Neural crest cell (in vitro differentiated cells): ENCODE results near the gene MINDY3. TPM values are rescaled to one million over a fixed set of nuclear protein-coding genes. Genes with fewer than 3 reads are reported as not detected.

ENCODE experiments used
- DNase-seq: peaks from one replicate; pipeline ENCODE4 v3.0.0; 2021; ENCODE audit warnings: low read depth, mixed read lengths, low spot score
- H3K27ac Mint-ChIP-seq: one replicate; pipeline ENCODE4 v1.8.0; 2021; ENCODE audit warnings: mild to moderate bottlenecking, mixed read lengths; ENCODE audit not compliant: unreplicated experiment
- H3K27me3 Mint-ChIP-seq: 2 replicates; pipeline ENCODE4 v1.8.0; 2021; ENCODE audit warnings: low read depth, mild to moderate bottlenecking, mixed read lengths
- H3K36me3 Mint-ChIP-seq: 2 replicates; pipeline ENCODE4 v1.8.0; 2021; ENCODE audit warnings: low read depth, mild to moderate bottlenecking, mixed read lengths
- H3K4me1 Mint-ChIP-seq: 2 replicates; pipeline ENCODE4 v1.8.0; 2021; ENCODE audit warnings: mixed read lengths
- H3K4me3 Mint-ChIP-seq: one replicate; pipeline ENCODE4 v1.8.0; 2021; ENCODE audit warnings: mild to moderate bottlenecking, mixed read lengths
- H3K9me3 Mint-ChIP-seq: 2 replicates; pipeline ENCODE4 v1.8.0; 2021; ENCODE audit warnings: mixed read lengths
- total RNA-seq: library from RNA; stranded (reverse); gene quantifications from 2 replicates; pipeline ENCODE4 v1.2.1, GENCODE V29; 2021
- TF ChIP-seq, protein P1 (sequence below): fragments of 200-600 bp; sonication (generic); conservative IDR thresholded peaks from 2 replicates; pipeline ENCODE4 v1.5.0; 2021; ENCODE audit warnings: antibody characterized with exemption, mild to moderate bottlenecking

The MINDY3 gene
- total RNA-seq, 1 donor from 2014 or later, result 22.9 TPM

GRCh38 chr10:15744217-15744865 is 116.0 kb downstream of the MINDY3 start:
- H3K4me1 Mint-ChIP-seq, result no peaks in the 10 kb centered on the region
- no peak overlapping the region for H3K4me3 Mint-ChIP-seq
- TF ChIP-seq, protein P1, sequence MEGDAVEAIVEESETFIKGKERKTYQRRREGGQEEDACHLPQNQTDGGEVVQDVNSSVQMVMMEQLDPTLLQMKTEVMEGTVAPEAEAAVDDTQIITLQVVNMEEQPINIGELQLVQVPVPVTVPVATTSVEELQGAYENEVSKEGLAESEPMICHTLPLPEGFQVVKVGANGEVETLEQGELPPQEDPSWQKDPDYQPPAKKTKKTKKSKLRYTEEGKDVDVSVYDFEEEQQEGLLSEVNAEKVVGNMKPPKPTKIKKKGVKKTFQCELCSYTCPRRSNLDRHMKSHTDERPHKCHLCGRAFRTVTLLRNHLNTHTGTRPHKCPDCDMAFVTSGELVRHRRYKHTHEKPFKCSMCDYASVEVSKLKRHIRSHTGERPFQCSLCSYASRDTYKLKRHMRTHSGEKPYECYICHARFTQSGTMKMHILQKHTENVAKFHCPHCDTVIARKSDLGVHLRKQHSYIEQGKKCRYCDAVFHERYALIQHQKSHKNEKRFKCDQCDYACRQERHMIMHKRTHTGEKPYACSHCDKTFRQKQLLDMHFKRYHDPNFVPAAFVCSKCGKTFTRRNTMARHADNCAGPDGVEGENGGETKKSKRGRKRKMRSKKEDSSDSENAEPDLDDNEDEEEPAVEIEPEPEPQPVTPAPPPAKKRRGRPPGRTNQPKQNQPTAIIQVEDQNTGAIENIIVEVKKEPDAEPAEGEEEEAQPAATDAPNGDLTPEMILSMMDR, result peak; percentile 67
- no peaks in the 10 kb centered on the region for H3K36me3 Mint-ChIP-seq
- no peak overlapping the region for H3K27ac Mint-ChIP-seq
- DNase-seq, result peak; percentile 54
- no peaks in the 10 kb centered on the region for H3K9me3 Mint-ChIP-seq
- H3K27me3 Mint-ChIP-seq, result peaks cover 12% of the 10 kb centered on the region

DNA sequence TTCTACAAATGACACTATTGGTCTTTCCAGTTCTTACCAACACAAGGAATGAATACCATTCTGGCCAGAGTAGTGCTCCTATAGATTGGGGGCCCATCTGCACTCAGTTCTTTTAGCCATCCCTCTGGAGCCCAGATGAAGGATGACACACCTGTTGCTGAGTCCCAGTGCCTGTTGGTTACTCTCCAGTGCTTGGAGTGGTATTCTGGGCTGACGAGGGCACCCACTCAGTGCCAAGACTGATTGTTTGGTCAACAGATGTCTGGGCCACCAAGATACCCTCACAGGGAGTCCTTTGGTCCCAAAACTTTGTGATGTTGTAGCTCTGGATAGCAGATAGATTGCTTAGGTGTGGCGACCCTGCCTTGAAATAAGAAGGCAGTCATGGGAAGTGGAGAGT is 116.9 kb downstream of the MINDY3 start:
- no peak overlapping the region for H3K27ac Mint-ChIP-seq

DNA sequence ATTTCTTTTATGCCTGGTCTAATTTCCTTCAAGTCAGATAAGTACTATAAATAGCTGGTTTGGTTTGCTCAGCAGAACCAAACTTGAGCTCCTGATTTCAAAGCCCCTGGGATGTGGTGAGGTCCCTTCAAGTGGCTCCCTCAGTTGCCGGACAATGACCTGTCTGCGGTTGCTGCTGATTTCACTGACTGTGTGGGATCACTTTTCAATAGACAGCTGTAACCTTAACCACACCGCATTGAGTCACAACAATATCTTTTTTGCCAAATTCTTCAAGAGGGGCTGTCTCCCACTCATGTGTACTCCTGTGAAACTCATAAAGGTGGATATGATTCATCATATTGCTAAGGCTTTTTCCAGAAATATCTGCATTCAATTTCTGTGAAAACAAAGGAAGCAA is 117.5 kb downstream of the MINDY3 start:
- DNase-seq, result no peak
- Mint-ChIP-seq H3K27me3 (peaks cover 10% of the 10 kb centered on the region), H3K4me1 (no peaks in the 10 kb centered on the region), H3K27ac (no peak overlapping the region), H3K4me3 (no peak overlapping the region), H3K36me3 (no peaks in the 10 kb centered on the region), H3K9me3 (no peaks in the 10 kb centered on the region)
- TF ChIP-seq, protein P1, result no peak

More for the DNA sequence above, 116.9 kb downstream of the MINDY3 start:
- Mint-ChIP-seq H3K36me3 (no peaks in the 10 kb centered on the region), H3K27me3 (peaks cover 12% of the 10 kb centered on the region), H3K9me3 (no peaks in the 10 kb centered on the region), H3K4me1 (no peaks in the 10 kb centered on the region), H3K4me3 (no peak overlapping the region)
- TF ChIP-seq, protein P1, result no peak
- DNase-seq, result no peak

DNA sequence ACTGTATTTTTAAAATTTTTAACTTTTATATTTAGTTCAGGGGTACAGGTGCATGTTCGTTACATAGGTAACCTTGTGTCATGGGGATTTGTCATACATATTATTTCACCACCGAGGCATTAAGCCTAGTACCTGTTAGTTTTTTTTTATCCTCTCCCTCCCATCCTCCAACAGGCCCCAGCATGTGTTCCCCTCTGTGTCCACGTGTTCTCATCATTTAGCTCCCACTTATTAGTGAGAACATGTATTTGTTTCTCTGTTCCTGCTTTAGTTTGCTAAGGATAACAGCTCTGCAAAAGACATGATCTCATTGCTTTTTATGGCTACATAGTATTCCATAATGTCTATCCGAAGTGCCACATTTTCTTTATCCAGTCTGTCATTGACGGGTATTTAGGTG is 118.2 kb downstream of the MINDY3 start:
- Mint-ChIP-seq H3K36me3 (peaks cover 2% of the 10 kb centered on the region), H3K4me3 (no peak overlapping the region), H3K27ac (no peak overlapping the region), H3K27me3 (peaks cover 7% of the 10 kb centered on the region), H3K9me3 (no peaks in the 10 kb centered on the region), H3K4me1 (no peaks in the 10 kb centered on the region)
- DNase-seq, result no peak
- TF ChIP-seq, protein P1, result no peak

DNA sequence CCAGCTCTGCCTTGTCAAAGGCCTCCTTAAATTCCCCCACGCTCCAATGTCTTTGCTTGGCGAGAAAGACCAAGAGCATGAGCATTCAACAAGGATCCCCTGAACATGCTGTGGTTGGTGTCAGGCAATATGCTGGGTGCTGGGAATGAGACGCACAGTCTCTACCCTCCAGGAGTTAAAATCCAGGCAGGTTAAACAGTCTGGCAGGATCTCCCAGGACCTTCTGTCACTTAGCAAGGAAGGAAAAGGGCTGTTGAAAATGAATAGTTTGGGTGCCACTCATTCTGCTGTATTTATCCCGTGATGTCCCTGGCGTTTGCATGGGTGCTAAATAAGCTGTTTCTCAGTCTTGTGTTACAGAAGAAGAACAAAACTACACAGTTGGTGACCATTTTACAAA is 118.7 kb downstream of the MINDY3 start:
- Mint-ChIP-seq H3K27ac (no peak overlapping the region), H3K4me3 (no peak overlapping the region), H3K9me3 (no peaks in the 10 kb centered on the region), H3K4me1 (no peaks in the 10 kb centered on the region), H3K36me3 (peaks cover 2% of the 10 kb centered on the region), H3K27me3 (peaks cover 3% of the 10 kb centered on the region)
- no peak for DNase-seq
- TF ChIP-seq, protein P1, result no peak
